NT2/D1 (cell line): ENCODE data around the gene RAB40C.

Source experiments
- DNase-seq: peaks from one replicate; pipeline ENCODE4 v3.0.0-alpha.2; 2011; ENCODE audit warnings: low read depth, low spot score
- H3K27me3 ChIP-seq: 2 replicates; pipeline ENCODE4 v1.6.0; 2011; ENCODE audit warnings: mild to moderate bottlenecking; ENCODE audit not compliant: insufficient read length, insufficient read depth
- H3K36me3 ChIP-seq: 2 replicates; pipeline ENCODE4 v1.6.1; 2011; ENCODE audit warnings: mild to moderate bottlenecking, low read length, mixed read lengths; ENCODE audit not compliant: insufficient read depth, insufficient read length
- H3K4me1 ChIP-seq: 2 replicates; pipeline ENCODE4 v1.5.1; 2011; ENCODE audit not compliant: insufficient read depth, insufficient read length
- H3K4me3 ChIP-seq: 2 replicates; pipeline ENCODE4 v1.5.1; 2011; ENCODE audit warnings: low read depth; ENCODE audit not compliant: insufficient read length
- H3K9ac ChIP-seq: 2 replicates; pipeline ENCODE4 v1.6.0; 2011; ENCODE audit warnings: low read depth; ENCODE audit not compliant: insufficient read length
- H3K9me3 ChIP-seq: 2 replicates; pipeline ENCODE4 v1.5.1; 2011; ENCODE audit warnings: mild to moderate bottlenecking, low read length; ENCODE audit not compliant: insufficient read depth
- SUZ12 ChIP-seq: IDR thresholded peaks from 2 replicates; pipeline ENCODE4 v1.6.1; 2011; ENCODE audit not compliant: insufficient read length, insufficient read depth; ENCODE audit errors: extremely low read depth
- YY1 ChIP-seq: IDR thresholded peaks from 2 replicates; pipeline ENCODE4 v1.6.1; 2011; ENCODE audit not compliant: insufficient read length, insufficient read depth
- ZNF274 ChIP-seq: IDR thresholded peaks from 2 replicates; pipeline ENCODE4 v1.6.1; 2011; ENCODE audit warnings: mild to moderate bottlenecking, low read depth, low read length

Gene RAB40C

DNA sequence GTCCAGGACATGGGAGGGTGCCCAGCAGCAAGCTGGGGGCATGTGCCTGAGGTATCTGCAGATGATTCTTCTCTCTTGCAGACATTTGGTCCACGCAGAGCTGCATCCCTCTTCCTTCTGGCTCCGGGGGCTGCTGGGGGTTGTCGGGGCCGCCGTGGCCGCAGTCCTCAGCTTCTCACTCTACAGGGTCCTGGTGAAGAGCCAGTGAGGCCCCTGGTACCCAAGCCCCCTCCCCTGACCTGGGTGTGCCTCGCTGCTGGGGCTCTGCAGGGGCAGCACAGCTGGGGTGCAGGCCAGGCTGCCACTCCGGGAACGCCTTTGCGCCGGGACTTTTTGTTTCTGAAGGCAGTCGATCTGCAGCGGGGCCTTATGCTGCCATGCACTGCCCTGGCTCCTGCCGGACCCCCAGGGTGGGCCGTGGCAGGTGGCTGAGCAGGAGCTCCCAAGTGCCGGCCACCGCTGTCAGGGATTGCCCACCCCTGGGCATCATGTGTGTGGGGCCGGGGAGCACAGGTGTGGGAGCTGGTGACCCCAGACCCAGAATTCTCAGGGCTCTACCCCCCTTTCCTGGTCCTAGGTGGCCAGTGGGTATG is 83.6 kb downstream of the RAB40C start:
- no peak for TF ChIP-seq SUZ12
- no peak for TF ChIP-seq YY1
- TF ChIP-seq ZNF274, result no peak
- Histone ChIP-seq H3K9me3 (no peaks in the 10 kb centered on the region), H3K9ac (no peak overlapping the region), H3K27me3 (peaks cover 11% of the 10 kb centered on the region), H3K36me3 (peaks cover 63% of the 10 kb centered on the region), H3K4me3 (no peak overlapping the region), H3K4me1 (peaks cover 30% of the 10 kb centered on the region)
- no peak for DNase-seq

DNA sequence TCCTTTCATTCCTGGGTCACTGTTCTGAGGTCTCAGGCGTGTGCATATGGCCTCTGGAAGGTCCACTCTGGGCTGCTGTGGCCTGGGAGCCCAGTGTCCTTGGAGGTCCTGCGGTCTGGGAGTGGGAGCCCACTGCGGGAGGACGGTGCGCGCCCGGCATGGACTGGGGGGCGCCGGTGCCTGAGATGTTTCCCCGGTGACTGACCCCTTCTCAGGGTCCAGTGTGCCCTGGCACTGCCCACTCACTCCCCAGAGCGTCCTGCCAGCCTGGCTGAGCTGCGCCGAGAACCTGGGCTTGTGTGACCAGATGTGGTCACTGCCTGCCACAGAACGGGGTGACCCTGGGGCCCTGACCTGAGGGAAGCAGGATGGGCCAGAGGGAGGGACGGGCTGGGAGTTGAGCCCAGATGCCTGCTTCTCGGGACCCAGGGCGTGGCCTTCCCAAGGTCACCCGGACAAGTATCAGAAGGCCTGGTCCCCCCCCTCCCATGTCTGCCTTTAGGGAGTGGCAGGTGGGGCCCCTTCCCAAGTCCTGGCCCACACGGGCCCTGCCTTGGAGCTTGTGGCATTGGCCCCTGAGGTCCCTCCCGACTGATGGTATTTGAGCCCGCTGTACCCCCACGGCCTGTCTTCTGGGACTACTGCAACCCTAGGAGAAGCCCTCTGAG is 84.5 kb downstream of the RAB40C start:
- Histone ChIP-seq H3K9ac (peak overlapping the region; percentile 44), H3K27me3 (peaks cover 11% of the 10 kb centered on the region), H3K36me3 (peaks cover 55% of the 10 kb centered on the region), H3K9me3 (no peaks in the 10 kb centered on the region), H3K4me1 (peaks cover 28% of the 10 kb centered on the region), H3K4me3 (no peak overlapping the region)
- TF ChIP-seq YY1, result no peak
- no peak for TF ChIP-seq ZNF274
- TF ChIP-seq SUZ12, result no peak
- DNase-seq, result no peak

DNA sequence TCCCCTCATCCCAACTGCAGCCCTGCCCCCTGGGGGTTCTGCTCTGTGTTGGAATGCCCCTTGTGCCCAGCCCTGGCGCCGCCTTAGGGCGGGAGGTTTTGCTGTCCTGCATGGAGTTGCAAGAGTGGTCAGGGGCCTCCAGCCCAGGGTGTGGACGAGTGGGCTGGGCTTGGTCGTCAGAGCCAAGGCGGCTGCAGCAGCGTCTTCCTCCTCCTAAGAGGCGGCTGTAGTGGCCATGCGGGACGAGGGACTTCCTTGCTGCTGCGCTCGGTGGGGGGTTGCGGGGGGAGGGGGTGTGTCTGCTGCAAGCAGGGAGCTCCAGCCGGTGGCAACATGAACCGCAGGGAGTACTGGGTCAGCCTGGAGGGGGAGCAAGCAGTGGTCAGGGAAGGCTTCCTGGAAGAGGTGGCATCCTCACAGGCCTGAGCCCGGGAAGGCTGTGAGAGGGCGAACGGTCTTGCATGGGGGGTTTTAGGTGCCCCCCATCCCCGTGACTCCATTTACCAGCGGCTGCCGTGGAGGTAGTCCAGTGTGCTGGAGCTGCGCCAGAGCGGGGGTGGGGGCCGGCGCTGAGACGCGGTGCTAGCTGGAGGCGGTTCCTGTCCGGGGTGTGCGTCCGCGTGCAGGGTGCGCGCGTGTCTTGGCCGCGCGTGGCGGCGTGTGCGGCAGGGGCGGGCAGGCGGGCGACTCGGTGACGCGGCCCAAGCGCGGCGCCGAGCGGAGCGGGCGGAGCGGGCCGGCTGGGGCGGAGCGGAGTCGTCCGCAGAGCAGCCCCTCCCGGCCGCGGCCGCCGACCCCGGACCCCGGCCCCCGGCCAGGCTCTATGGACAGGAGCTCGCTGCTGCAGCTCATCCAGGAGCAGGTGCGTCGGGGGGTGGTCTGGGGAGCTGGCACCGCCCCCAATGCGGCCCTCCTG is 85.4 kb downstream of the RAB40C start, which contains the start of gene RHBDL1:
TSS of gene RHBDL1 (plus strand) at position 704 of the 916 bp plus-strand sequence. CDS start at position 824, 120 bp downstream.
- Histone ChIP-seq H3K4me3 (peak within 1 kb of the TSS; percentile 54), H3K9ac (peak within 1 kb of the TSS; percentile 74), H3K27me3 (peaks cover 11% of the 10 kb centered on the region), H3K9me3 (no peaks in the 10 kb centered on the region), H3K36me3 (peaks cover 46% of the 10 kb centered on the region), H3K4me1 (peaks cover 25% of the 10 kb centered on the region)
- DNase-seq, result no peak
- TF ChIP-seq ZNF274 (no peak), SUZ12 (no peak), YY1 (no peak)

DNA sequence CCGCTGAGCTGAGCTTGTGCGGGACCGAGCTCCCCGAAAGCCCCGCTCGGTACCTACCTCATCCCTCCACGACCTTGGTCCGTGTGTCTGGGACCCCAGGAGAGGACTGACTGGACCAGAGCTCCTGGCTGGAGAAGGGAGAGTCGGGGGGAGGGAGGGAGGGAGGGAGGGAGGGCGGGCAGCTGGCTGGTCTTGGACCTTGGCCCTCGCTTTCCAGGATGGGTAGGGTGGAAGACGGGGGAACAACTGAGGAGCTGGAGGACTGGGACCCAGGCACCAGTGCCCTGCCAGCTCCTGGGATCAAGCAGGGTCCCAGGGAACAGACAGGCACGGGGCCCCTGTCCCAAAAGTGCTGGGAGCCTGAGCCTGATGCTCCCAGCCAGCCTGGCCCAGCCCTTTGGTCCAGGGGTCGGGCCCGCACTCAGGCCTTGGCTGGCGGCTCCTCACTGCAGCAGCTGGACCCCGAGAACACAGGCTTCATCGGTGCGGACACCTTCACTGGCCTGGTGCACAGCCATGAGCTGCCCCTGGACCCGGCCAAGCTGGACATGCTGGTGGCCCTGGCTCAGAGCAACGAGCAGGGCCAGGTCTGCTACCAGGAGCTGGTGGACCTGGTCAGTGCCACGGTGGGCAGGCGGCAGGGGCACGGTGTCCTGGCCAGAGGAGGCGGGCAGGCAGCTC is 86.2 kb downstream of the RAB40C start:
- DNase-seq, result no peak
- H3K27me3 ChIP-seq, result peaks cover 11% of the 10 kb centered on the region
- no peaks in the 10 kb centered on the region for H3K9me3 ChIP-seq
- H3K9ac ChIP-seq, result peak overlapping the region; percentile 74
- TF ChIP-seq SUZ12 (no peak), ZNF274 (no peak)
- H3K36me3 ChIP-seq, result peaks cover 39% of the 10 kb centered on the region
- peak overlapping the region; percentile 54 for H3K4me3 ChIP-seq
- H3K4me1 ChIP-seq, result peaks cover 25% of the 10 kb centered on the region

DNA sequence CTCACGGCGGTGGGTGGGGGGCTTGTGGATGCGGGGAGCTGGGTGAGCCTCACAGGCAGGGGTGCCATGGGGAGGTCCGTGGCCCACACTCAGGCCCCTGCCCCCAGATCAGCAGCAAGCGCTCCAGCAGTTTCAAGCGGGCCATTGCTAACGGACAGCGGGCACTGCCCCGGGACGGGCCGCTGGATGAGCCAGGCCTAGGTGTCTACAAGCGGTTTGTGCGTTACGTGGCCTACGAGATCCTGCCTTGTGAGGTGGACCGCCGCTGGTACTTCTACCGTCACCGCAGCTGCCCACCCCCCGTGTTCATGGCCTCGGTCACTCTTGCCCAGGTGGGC is 86.7 kb downstream of the RAB40C start:
- Histone ChIP-seq H3K36me3 (peaks cover 40% of the 10 kb centered on the region), H3K9me3 (no peaks in the 10 kb centered on the region), H3K27me3 (peaks cover 11% of the 10 kb centered on the region), H3K4me3 (no peak overlapping the region), H3K4me1 (peaks cover 26% of the 10 kb centered on the region), H3K9ac (peak overlapping the region; percentile 51)
- DNase-seq, result no peak
- TF ChIP-seq SUZ12 (no peak), ZNF274 (no peak), YY1 (no peak)

DNA sequence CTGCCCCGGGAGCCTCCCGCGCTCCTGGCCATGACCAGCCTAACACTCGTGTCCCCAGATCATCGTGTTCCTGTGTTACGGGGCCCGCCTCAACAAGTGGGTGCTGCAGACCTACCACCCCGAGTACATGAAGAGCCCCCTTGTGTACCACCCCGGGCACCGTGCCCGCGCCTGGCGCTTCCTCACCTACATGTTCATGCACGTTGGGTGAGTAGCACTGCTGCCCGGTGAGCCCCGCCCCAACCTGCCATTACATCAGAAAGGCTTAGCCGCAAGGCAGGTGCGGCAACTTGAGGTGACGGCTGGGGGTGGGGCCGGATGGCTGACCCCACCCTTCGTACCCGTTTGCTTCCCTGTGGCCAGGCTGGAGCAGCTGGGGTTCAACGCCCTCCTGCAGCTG is 87.0 kb downstream of the RAB40C start:
- Histone ChIP-seq H3K4me3 (no peak overlapping the region), H3K27me3 (peaks cover 11% of the 10 kb centered on the region), H3K9me3 (no peaks in the 10 kb centered on the region), H3K4me1 (peaks cover 29% of the 10 kb centered on the region), H3K9ac (no peak overlapping the region), H3K36me3 (peaks cover 41% of the 10 kb centered on the region)
- TF ChIP-seq YY1 (no peak), ZNF274 (no peak), SUZ12 (no peak)
- DNase-seq, result no peak
